Cardiac septum (tissue), 1 donor: ENCODE measurements around the gene C2CD2. TPM values are rescaled to one million over a fixed set of nuclear protein-coding genes. Genes with fewer than 3 reads are reported as not detected.

Source experiments
- DNase-seq: peaks from one replicate; pipeline ENCODE4 v3.0.0-alpha.2; 2020; ENCODE audit warnings: low spot score
- intact Hi-C: fragments of 100-400 bp; cut with DNase I; formaldehyde crosslinking; loops from one replicate; pipeline ENCODE4 v1.14.0; 2022
- total RNA-seq: library from RNA; stranded (reverse); fragmentation: NEBNext Ultra II Directional; extraction: Animal tissue kit (Norgen Biotek cat#: 25700); gene quantifications from one replicate; pipeline ENCODE4 v1.2.1, GENCODE V29; 2021
- donor health status: DM: no; HTN: no; CAD: no.

Gene C2CD2
- total RNA-seq, 1 donor from 2014 or later, result 7.7 TPM

GRCh38 chr21:41919666-41920398, 34.0 kb downstream of the C2CD2 start:
- intact Hi-C loops, result no loop called here
- no peak for DNase-seq

- intact Hi-C loops, result no loop called here
- no peak for DNase-seq
Observed at GRCh38 chr21:41918561-41919358, 35.1 kb downstream of the C2CD2 start.

- intact Hi-C loops, result no loop called here
- no peak for DNase-seq
Observed at GRCh38 chr21:41917531-41917930, 36.3 kb downstream of the C2CD2 start.

GRCh38 chr21:41916888-41917433, 36.9 kb downstream of the C2CD2 start:
- intact Hi-C loops, result no loop called here
- DNase-seq, result no peak

- intact Hi-C loops, result no loop called here
- no peak for DNase-seq
Observed at GRCh38 chr21:41914965-41915364, 38.9 kb downstream of the C2CD2 start.

- intact Hi-C loops, result no loop called here
- DNase-seq, result no peak
Observed at GRCh38 chr21:41914358-41914757, 39.5 kb downstream of the C2CD2 start.

- DNase-seq, result no peak
- intact Hi-C loops, result no loop called here
Observed at GRCh38 chr21:41913230-41913629, 40.6 kb downstream of the C2CD2 start.

- intact Hi-C loops, result no loop called here
- DNase-seq, result no peak
Observed at GRCh38 chr21:41908829-41909228, 45.0 kb downstream of the C2CD2 start.

- intact Hi-C loops, result no loop called here
Observed at GRCh38 chr21:41907496-41908258, 46.1 kb downstream of the C2CD2 start.

GRCh38 chr21:41906770-41907169, 47.0 kb downstream of the C2CD2 start:
- no peak for DNase-seq
- intact Hi-C loops, result no loop called here

More at GRCh38 chr21:41907496-41908258, 46.1 kb downstream of the C2CD2 start:
- no peak for DNase-seq

- no peak for DNase-seq
- intact Hi-C loops, result no loop called here
Observed at GRCh38 chr21:41903559-41904351, 50.1 kb downstream of the C2CD2 start.

GRCh38 chr21:41902946-41903345, 50.9 kb downstream of the C2CD2 start:
- no peak for DNase-seq
- intact Hi-C loops, result no loop called here

GRCh38 chr21:41901782-41902181, 52.0 kb downstream of the C2CD2 start:
- intact Hi-C loops, result no loop called here
- DNase-seq, result no peak

GRCh38 chr21:41901099-41901498, 52.7 kb downstream of the C2CD2 start:
- intact Hi-C loops, result no loop called here

GRCh38 chr21:41900401-41900800, 53.4 kb downstream of the C2CD2 start:
- intact Hi-C loops, result no loop called here
- no peak for DNase-seq

More at GRCh38 chr21:41901099-41901498, 52.7 kb downstream of the C2CD2 start:
- DNase-seq, result no peak

- intact Hi-C loops, result no loop called here
- no peak for DNase-seq
Observed at GRCh38 chr21:41899426-41900202, 54.2 kb downstream of the C2CD2 start.

GRCh38 chr21:41898998-41899397, 54.8 kb downstream of the C2CD2 start:
- DNase-seq, result no peak
- intact Hi-C loops, result no loop called here

GRCh38 chr21:41897700-41898099, 56.1 kb downstream of the C2CD2 start:
- intact Hi-C loops, result no loop called here
- DNase-seq, result no peak
